HG03571 (cell line): Measurements from ENCODE around the gene RLF.
"Not testable (repeated sequence)": the region's sequence is repeated elsewhere in the genome, so short reads cannot be mapped to it uniquely, and the experiment has no call there.

Source experiments
- ATAC-seq: cut with Tn5 transposase; IDR thresholded peaks from one replicate; pipeline ENCODE4 v1.9.1; 2021; ENCODE audit not compliant: unreplicated experiment

Gene RLF

GRCh38 chr1:40171036-40171435, 9.8 kb downstream of the RLF start:
- no peak for ATAC-seq

DNA sequence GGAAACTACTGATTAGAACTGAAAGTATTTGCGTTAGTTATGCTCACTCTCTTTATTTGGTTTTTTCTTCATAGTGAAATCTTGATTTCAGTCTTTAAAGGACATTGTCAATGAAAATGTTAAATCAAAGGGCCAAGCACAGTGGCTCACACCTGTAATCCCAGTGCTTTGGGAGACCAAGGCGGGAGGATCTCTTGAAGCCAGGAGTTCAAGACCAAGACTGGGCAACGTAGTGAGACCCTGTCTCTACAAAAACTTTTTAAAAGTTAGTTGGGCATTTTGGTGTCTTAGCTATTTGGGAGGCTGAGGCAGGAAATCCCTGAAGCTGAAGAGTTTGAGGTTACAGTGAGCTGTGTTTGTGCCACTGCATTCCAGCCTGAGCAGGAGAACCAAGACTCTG, 13.6 kb downstream of the RLF start:
- no peak for ATAC-seq

DNA sequence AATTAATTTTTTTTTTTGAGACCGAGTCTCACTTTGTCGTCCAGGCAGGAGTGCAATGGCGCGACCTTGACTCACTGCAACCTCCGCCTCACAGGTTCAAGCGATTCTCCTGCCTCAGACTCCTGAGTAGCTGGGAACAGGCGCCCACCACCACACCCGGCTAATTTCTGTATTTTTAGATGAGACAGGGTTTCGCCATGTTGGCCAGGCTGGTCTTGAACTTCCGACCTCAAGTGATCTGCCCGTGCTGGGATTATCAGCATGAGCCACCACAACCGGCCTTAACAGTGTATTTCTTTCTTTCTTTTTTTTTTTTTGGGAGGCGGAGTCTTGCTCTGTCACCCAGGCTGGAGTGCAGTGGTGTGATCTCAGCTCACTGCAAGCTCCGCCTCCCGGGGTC, 15.8 kb downstream of the RLF start:
- ATAC-seq: not testable (repeated sequence)

DNA sequence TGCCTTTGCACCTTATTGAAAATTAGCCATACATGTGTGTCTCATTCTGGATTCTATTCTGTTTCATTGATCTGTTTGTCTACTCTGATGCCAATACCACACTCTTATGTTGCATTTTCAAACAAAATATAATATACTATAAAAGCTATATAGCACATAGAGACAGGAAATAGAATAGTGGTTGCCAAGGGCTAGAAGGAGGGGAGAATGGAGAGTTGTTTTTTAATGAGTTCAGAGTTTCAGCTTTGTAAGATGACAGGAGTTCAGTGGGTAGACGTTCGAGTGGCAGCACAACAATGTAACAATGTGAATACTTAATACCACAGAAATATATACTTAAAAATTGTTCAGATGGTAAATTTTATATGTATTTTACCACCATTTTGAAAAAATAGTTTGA, 17.0 kb downstream of the RLF start:
- no peak for ATAC-seq

DNA sequence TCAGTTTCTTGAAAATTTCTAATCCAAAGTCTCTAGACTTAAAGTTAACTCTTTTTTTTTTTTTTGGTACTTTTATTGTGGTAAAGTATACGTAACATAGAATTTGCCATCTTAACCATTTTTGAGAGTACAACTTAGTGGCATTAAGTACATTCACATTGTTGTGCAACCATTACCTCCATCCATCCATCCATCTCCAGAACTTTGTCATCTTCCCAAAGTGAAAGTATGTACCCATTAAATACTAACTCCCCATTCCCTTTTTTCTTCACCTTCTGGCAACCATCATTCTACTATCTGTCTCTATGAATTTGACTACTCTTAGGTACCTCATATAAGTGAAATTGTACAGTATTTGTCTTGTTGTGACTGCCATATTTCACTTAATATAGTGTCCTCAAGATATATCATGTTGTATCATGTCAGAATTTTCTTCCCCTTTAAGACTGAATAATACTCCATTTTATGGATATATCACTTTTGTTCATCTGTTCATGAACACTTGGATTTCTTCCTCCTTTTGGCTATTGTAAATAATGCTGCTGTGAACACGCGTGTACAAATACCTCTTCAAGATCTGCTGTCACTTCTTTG, 18.4 kb downstream of the RLF start:
- no peak for ATAC-seq

DNA sequence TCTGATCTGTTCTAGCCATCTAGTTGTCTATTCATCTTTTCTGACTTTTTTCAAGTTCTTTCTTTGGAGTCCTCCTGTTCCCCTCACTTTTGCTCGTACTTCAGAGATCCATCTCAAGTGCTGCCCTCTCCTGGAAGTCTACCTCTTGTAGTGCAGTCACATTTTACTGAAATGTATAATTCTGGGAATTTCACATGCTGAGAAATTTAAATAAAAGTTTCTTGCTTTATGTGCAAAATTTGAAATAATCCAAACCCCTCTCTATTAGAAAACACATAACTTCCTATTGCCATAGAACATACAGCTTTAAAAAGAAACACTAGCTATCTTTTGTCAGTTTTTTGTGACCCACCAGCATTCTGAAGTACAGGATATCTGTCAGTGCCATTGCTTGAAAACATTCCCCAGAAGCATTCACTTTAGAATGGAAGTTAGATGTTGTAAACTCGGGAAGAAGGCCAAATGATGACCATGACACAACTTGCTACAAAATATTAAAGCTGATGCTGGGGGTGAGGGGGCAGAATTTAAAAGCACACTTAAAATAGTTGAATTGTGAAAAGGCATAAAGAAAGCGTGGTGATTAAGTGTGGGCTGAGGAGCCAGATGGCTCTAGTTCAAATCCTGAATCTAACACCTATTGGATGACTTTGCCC, 22.0 kb downstream of the RLF start:
- no peak for ATAC-seq

DNA sequence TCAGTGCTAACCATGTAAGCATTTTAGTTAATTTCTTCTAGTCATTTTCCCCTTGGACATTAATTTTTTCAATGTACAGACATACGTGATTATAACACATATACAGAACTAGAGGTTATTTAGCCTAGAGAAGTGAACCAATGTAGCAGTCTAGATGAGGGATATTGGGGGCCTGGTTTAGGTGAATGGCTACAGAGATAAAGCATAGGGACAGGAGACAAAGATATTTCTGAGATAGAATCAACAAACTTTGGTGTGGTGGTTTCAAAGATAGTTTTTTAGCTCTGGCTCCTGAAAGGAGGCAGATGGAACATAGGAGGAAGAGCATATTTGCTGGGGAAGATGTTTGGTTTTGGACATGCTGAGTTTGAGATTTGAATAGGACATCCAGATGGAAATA, 23.0 kb downstream of the RLF start:
- ATAC-seq: no peak

DNA sequence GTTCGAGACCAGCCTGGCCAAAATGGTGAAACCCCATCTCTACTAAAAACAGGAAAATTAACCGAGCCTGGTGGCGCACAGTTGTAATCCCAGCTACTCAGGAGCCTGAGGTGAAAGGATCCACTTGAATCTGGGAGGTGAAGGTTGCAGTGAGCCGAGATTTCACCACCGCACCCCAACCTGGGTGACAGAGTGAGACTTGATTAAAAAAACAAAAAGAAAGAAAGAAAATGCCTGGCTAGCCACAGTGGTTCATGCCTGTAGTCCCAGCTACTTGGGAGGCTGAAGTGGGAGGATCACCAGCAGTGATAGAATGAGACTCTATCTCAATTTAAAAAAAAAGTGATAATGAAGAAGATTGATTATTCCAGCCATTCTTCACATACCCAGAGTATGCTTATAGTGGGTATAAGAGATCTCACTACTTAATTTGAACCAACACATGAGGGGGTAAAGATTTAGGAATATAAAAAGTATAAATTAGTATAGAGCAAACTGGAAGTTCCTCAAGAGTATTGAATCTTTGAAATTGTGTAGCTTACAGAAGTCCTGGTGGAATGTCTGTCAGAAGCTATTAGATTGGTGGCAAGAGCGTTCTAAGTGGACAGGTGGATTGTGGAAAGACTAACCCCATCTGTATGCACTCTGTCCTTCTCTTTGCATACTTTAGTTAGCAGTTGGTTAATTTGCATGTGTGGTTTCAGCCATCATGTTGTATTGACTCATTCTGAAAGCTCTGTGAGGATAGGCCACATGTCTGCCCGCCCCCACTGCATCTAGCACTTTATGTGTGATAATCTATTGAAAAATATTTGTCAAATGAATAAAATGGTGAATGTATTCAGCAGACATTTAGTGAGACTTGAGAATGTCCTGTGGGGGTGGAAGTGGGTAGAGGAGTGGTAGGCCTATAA, 25.0 kb downstream of the RLF start:
- ATAC-seq: peak; percentile 95

DNA sequence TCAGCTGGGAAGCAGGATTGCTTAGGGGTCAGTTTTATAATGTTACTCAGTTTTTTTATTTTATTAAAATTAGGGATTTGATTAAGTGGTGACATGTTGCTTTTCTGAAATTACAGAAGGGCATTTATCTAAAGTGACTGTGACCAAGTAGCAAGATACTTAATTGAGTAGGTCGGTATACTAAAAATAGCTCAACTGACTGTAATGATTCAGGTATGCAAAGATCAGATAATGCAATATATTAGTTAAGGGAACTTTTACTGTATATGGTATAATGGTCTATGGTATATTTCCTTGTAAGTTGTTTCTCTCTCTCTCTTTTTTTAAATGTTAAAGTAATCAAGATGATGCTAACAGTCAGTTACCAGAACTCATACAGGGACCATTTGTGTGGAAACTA, 26.2 kb downstream of the RLF start:
- no peak for ATAC-seq

DNA sequence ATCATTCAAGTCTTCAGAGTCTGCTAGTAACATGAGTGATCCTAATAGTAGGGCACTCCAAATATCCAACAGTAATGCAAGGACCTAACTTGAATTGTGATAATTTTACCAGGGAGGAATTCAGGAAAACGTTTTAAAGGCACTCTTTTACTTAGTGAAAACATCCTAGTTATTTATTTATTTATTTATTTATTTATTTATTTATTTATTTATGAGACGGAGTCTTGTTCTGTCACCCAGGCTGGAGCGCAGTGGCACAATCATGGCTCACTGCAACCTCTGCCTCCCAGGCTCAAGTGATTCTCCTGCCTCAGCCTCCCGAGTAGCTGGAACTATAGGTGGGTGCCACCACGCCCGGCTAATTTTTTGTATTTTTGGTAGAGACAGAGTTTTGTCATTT, 33.5 kb downstream of the RLF start:
- not testable (repeated sequence) for ATAC-seq

- no peak for ATAC-seq
These were observed 36.5 kb downstream of the RLF start for GRCh38 chr1:40197656-40198055.

DNA sequence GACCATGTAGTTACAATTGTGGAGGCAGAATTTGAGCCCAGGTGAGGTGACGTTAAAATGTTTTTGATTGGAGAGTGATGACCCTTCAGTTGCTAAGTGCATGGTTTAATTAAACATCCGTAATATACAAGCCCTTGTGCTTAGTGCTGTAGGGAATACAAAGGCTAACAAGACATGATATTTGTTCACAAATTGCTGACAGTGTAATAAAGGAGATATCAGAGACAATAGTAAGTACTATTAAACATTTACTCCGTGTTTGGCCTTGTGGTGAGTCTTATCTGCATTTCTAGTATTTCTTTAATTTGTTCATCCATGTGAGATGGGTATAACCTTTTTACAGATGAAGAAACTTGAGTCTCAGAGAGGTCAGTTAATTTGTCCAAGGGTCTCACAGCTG, 37.9 kb downstream of the RLF start:
- ATAC-seq: no peak

DNA sequence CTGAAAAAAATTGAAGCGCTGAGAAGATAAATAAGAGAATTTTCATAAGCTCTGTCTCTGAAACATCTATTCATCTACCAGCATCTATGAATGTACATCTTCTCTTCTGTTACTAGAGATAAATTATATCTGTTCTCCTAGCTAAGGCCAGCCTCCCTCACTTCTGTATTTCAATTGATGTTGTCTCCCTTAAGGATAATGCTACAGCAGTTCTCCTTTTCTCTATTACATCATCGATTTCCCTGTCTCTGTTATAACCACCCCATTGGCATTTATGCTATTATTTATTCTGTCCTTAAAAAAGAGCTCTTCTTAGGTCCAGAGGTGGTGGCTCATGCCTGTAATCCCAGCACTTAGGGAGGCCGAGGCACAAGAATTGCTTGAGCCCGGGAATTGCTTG, 43.7 kb downstream of the RLF start:
- no peak for ATAC-seq

- ATAC-seq: no peak
These were observed 49.5 kb downstream of the RLF start for GRCh38 chr1:40210511-40211204.

DNA sequence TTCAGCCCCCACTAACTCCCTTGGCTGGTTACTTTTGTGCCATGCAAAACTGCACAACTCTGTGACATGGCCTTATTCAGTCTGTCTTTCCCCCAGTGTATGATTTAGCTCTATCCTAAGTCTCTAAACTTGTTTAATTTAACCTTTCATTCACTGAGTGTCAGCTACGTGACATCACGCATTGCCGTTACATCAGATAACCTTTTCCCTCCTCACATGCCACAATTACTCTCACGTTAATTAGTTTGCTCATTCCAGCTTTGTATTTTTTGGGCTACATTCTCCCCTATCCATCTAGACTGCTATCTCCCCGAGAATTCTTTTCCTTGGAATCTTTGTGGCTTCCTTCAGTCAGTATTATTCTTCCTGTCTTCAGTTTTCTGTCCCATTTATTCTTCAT, 57.1 kb downstream of the RLF start:
- no peak for ATAC-seq

DNA sequence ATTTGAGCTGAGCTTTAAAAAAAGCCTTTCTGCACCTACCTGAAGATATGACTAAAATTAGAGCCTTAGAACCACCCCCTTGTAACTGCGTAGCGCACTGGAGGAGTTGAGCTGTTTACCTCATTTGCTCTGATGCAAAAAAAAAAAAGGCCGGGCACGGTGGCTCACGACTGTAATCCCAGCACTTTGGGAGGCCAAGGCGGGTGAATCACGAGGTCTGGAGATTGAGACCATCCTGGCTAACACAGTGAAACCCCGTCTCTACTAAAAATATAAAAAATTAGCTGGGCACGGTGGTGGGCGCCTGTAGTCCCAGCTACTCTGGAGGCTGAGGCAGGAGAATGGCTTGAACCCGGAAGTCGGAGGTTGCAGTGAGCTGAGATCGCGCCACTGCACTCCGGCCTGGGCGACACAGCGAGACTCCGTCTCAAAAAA, 60.3 kb downstream of the RLF start:
- not testable (repeated sequence) for ATAC-seq

GRCh38 chr1:40221977-40222772, 61.0 kb downstream of the RLF start:
- ATAC-seq: no peak

- ATAC-seq: no peak
These were observed 62.9 kb downstream of the RLF start for GRCh38 chr1:40224040-40224439.

- no peak for ATAC-seq
These were observed 65.0 kb downstream of the RLF start for GRCh38 chr1:40226192-40226591.

DNA sequence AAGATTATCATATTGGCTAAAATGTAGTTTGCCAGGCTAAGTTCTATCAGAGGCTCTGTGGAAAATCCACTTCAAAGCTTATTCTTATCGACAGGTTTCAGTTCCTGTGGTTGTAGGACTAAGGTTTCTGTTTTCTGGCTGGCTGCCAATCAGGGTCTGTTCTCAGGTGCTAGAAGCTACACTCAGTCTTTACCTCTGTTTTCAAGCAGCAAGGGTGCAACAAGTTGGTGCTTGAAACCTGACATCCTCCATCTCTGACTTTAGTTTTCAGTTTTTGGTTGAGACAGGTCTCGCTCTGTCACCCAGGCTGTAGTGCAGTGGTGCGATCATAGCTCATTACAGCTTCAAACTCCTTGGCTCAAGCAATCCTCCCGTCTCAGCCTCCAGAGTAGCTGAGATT, 71.3 kb downstream of the RLF start:
- peak; percentile 82 for ATAC-seq

DNA sequence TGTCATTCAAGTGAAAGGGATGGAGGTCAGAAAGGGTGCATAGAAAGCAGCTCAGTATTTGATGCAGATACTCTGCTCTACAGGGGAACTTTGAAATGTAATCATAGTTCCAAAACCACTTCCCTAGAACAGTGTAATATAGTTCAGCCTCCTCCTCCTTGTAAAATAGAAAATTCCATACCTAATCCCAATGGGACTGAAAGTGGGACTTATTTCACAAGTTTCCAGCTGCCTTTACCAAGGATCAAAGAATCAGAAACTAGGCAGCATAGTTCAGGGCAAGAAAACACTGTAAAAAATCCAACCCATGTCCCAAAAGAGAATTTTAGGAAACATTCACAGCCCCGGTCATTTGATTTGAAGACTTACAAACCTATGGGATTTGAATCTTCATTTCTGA, 78.4 kb downstream of the RLF start:
- ATAC-seq: no peak
